ENCODE results near the gene OR10G8.

The OR10G8 gene

DNA sequence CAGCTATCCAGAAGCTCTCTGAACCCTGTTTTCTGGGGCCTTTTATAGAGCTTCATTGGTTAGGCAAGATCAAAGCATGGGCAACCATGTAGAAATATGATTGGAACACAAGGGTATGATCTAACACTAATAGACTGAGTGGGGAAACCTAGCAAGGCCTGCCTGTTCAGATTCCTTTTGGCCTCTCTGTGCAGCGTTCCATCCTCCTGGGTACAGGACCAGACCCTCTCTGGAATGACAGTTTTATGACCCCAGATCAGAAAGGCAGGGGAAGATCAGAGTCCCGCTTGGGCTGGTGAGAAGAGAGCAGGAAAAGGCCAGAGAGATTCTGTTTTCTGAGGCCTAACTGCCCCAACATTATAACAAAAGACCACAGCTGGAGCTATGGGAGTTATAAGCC, 52.0 kb downstream of the OR10G8 start:
- no peak for DNase-seq

DNA sequence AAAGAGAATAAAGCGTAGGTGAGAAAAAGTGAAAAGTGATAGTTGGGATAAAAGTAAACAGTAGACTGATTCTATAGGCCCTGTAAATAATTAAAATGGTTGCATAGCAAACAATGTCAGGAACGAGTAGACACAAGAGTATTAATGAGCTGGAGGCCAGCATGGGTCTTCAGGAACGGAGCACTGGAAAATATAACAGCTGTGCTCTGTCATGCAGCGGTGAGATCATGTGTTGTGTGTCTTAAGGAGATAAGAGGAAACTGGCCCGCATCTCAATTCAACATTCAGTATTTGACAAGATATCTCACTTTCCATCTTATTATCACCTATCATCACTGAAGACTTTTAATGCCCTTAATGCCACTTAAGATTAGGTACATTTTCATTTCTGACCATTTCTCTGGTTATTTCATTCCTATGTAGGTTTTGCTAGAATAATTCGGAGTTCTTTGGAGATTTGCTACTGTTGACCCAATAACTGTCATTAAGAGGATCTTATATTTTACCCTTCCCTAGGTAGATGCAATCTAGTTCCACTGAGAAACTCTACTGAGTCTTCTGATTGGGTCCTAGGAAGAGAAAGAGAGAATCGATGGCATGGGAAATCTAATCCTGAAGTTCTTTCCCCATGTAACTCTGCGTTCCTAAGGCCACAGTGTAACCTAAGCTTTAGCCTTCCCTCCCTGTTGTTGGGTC, 53.2 kb downstream of the OR10G8 start:
- DNase-seq, result no peak
